ENCODE data around the gene COL18A1.

COL18A1 gene

GRCh38 chr21:45468971-45469272, 64.0 kb downstream of the COL18A1 start:
- no peak for DNase-seq (ENCODE audit: low spot score)

GRCh38 chr21:45469273-45470086, 64.5 kb downstream of the COL18A1 start:
- no peak for DNase-seq (ENCODE audit: low spot score)

- DNase-seq (ENCODE audit: low spot score): no peak
Observed at GRCh38 chr21:45470087-45470515, 65.1 kb downstream of the COL18A1 start.

GRCh38 chr21:45470773-45471524, 66.0 kb downstream of the COL18A1 start:
- no peak for DNase-seq (ENCODE audit: low spot score)

GRCh38 chr21:45471525-45472221, 66.7 kb downstream of the COL18A1 start:
- peak; percentile 85 for DNase-seq (ENCODE audit: low spot score)

- no peak for DNase-seq (ENCODE audit: low spot score)
Observed at GRCh38 chr21:45472445-45473365, 67.7 kb downstream of the COL18A1 start.

- no peak for DNase-seq (ENCODE audit: low spot score)
Observed at GRCh38 chr21:45473496-45474322, 68.7 kb downstream of the COL18A1 start.

- DNase-seq (ENCODE audit: low spot score): no peak
Observed at GRCh38 chr21:45474323-45474950, 69.5 kb downstream of the COL18A1 start.

- DNase-seq (ENCODE audit: low spot score): no peak
Observed at GRCh38 chr21:45475004-45475685, 70.2 kb downstream of the COL18A1 start.

- no peak for DNase-seq (ENCODE audit: low spot score)
Observed at GRCh38 chr21:45475797-45476570, 71.0 kb downstream of the COL18A1 start.

GRCh38 chr21:45476582-45476981, 71.6 kb downstream of the COL18A1 start:
- DNase-seq (ENCODE audit: low spot score): no peak

GRCh38 chr21:45477176-45478114, 72.5 kb downstream of the COL18A1 start:
- no peak for DNase-seq (ENCODE audit: low spot score)

GRCh38 chr21:45478115-45478801, 73.3 kb downstream of the COL18A1 start:
- DNase-seq (ENCODE audit: low spot score): no peak

GRCh38 chr21:45478816-45479669, 74.1 kb downstream of the COL18A1 start:
- no peak for DNase-seq (ENCODE audit: low spot score)

- no peak for DNase-seq (ENCODE audit: low spot score)
Observed at GRCh38 chr21:45479691-45480675, 75.0 kb downstream of the COL18A1 start.

Data from left forelimb (tissue), 1 donor.